NCI-H2227 treated with DMSO at 0.1 percent for 48 hours (cell line): ENCODE data around the gene ZNF569.
"Not testable (repeated sequence)": the region's sequence is repeated elsewhere in the genome, so short reads cannot be mapped to it uniquely, and the experiment has no call there.

Experiments
- DNase-seq: peaks from one replicate; lab custom pipeline; 2025; lab: John Stamatoyannopoulos, UW

The ZNF569 gene

DNA sequence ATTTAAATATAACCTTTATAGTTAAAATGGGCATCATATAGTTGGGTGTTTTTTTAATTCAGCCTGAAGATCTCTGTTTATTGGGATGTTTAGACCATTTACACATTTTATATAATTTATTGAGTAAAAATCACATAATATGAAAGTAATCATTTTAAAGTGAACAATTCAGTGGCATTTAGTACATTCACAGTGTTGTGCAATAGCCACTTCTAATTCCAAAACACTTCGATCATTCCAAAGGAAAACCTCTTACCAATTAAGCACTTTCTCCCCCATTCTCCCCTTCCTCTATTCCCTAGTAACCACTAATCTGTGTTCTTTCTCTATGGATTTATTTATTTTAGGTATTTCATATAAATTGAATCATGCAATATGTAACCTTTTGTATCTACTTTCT lies 66.2 kb downstream of the ZNF569 start:
- no peak for DNase-seq

DNA sequence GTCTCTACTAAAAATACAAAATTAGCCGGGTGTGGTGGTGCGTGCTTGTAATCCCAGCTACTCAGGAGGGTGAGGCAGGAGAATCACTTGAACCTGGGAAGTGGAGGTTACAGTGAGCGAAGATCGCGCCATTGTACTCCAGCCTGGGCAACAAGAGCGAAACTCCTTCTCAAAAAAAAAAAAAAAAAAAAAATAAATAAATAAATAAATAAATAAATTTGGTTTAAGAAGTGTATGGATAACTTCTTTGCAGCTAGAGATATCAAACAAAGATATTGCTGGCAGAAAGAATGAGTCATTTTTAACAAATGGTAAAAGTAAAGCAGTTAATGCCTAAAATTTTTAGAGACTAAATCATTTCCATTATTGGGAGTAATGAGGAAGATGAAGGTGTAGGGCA lies 75.8 kb downstream of the ZNF569 start:
- not testable (repeated sequence) for DNase-seq

- DNase-seq, result no peak
Observed at GRCh38 chr19:37389234-37389633, 78.0 kb downstream of the ZNF569 start.

DNA sequence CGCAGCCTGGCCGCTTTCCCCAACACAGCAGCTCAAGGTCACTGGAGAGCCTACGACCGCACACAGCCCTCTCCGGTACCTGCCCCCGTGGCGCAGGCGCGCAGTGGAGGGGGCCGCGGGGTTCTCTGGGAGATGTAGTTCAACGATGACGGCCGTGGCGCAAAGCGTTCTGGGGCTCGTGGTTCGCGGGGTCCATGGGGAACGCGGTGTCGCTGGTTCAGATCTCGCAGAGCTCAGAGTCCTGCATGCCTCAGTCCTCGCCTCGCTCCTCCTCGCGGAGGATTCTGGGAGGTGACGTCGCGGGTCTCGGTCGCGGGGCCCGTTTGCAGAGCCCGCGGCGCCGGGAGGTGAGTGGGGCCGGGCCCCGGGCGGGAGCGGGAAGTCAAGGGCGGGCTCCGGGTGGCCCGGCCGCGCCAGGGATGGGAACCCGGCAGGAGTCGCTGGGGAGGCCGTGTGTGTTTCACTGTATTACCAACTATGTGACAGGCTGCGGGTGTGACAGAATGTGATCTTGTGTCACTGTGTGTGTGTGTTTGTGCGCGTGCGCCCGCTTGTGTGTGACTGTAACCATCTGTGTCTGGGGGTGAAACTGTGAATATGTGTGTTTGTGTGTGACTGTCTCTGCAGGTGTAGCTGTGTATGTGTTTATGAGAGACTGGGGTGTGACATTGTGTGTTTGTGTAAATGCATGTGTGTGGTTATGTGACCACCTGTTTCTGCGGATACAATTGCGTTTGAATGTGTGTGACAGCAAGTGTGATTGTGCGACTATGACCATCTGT lies 96.2 kb downstream of the ZNF569 start, which contains the start of gene ZNF527:
ZNF527 (plus strand) TSS at position 220 of the 782 bp plus-strand sequence. CDS start 3,100 bp downstream, outside the sequence.
- DNase-seq, result peak; percentile 100

GRCh38 chr19:37370386-37370879 lies 96.8 kb downstream of the ZNF569 start:
- DNase-seq, result not testable (repeated sequence)

GRCh38 chr19:37362733-37363132 lies 104.5 kb downstream of the ZNF569 start:
- DNase-seq, result no peak

DNA sequence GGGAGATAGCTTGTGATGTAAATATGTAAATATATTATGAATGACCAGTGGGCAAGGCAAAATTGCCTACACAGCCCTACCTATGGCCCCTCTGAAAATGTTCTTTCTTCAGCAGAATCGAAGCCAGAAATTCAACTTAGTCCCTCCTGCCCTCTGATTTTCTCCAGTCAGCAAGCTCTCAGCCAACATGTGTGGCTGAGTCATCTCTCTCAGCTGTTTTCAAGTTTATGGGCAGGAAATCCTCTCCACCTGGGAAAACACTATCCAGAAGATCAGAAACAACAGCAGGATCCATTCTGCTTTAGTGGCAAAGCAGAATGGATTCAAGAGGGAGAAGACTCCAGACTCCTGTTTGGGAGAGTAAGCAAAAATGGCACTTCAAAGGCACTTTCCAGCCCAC lies 105.2 kb downstream of the ZNF569 start:
- no peak for DNase-seq
